Measurements from ENCODE around the gene NRP2.

DNA sequence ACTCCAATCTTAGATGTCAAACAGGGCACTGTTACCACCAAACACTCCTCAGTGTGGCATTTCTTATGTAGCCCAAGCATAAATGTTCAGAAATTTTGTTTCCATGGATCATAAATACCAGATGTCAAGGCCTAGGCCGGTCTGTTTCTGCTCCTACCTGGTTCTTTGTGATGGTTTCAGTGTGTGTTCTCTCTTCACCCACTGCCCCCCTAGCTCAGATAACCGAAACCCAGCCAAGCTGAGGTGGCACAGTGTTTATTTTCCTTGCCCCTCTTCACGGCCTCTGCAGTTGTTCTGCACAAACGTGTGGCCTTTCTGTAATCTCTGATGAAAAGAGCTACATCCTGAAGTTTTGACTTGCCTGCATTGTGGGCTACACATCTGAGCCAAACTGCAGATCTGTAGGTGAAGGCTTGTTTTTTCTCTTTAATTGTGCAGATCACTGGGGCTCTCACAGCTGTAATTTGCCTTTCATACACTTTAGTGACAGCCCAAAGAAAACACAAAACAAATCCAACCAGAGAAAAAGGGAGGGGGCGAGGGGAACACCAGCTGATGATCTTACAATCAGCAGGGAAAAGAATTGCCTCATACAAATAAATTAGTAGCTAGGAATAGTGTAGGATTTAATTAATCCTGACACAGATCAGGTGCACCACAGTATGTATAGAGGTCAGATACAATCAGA is 99.1 kb downstream of the NRP2 start:
- TF ChIP-seq, protein P1, sequence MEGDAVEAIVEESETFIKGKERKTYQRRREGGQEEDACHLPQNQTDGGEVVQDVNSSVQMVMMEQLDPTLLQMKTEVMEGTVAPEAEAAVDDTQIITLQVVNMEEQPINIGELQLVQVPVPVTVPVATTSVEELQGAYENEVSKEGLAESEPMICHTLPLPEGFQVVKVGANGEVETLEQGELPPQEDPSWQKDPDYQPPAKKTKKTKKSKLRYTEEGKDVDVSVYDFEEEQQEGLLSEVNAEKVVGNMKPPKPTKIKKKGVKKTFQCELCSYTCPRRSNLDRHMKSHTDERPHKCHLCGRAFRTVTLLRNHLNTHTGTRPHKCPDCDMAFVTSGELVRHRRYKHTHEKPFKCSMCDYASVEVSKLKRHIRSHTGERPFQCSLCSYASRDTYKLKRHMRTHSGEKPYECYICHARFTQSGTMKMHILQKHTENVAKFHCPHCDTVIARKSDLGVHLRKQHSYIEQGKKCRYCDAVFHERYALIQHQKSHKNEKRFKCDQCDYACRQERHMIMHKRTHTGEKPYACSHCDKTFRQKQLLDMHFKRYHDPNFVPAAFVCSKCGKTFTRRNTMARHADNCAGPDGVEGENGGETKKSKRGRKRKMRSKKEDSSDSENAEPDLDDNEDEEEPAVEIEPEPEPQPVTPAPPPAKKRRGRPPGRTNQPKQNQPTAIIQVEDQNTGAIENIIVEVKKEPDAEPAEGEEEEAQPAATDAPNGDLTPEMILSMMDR (conservative IDR thresholded peaks at IDR 0.05 in 1 of 2, IDR thresholded peaks at IDR 0.05 in 1 of 2; ENCODE audit: extremely low read depth in 1 of 2, insufficient read depth in 1 of 2, low read depth in 1 of 2, low read length in 2 of 2): no peak
- TF ChIP-seq EZH2 (IDR thresholded peaks at IDR 0.05; ENCODE audit: borderline replicate concordance, low read length): no peak

Measured in mammary epithelial cell (primary cell).